Thymus (tissue), 11 donors: ENCODE results near the gene KIF22. TPM values are rescaled to one million over a fixed set of nuclear protein-coding genes. Genes with fewer than 3 reads are reported as not detected.

ENCODE experiments used
- DNase-seq, 9 donors: peaks; one replicate each; pipeline ENCODE4 v3.0.0-alpha.2; 2013; ENCODE audit warnings: low spot score in 9 of 9, low read depth in 6 of 9, missing footprints in 1 of 9
- H3K27ac ChIP-seq, 2 donors: one replicate each; pipeline ENCODE4 v1.5.1; 2013; ENCODE audit warnings: control low read depth in 1 of 2, low read depth in 1 of 2, low read length in 1 of 2, mild to moderate bottlenecking in 1 of 2, moderate library complexity in 1 of 2
- H3K27me3 ChIP-seq, 2 donors: one replicate each; pipeline ENCODE4 v1.5.1; 2013; ENCODE audit warnings: low read length in 1 of 2; ENCODE audit not compliant: control insufficient read depth in 2 of 2, insufficient read depth in 1 of 2
- H3K36me3 ChIP-seq, 2 donors: one replicate each; pipeline ENCODE4 v1.5.1; 2013; ENCODE audit warnings: low read length in 1 of 2, mild to moderate bottlenecking in 1 of 2, moderate library complexity in 1 of 2; ENCODE audit not compliant: control insufficient read depth in 2 of 2, insufficient read depth in 2 of 2
- H3K4me1 ChIP-seq, 2 donors: one replicate each; pipeline ENCODE4 v1.5.1; 2013; ENCODE audit warnings: low read length in 2 of 2; ENCODE audit not compliant: control insufficient read depth in 2 of 2, insufficient read depth in 2 of 2
- H3K4me3 ChIP-seq, 2 donors: one replicate each; pipeline ENCODE4 v1.5.1; 2013; ENCODE audit warnings: low read length in 2 of 2, control low read depth in 1 of 2, mild to moderate bottlenecking in 1 of 2
- H3K9me3 ChIP-seq, 2 donors: one replicate each; pipeline ENCODE4 v1.5.1; 2013; ENCODE audit warnings: low read length in 1 of 2, mild to moderate bottlenecking in 1 of 2; ENCODE audit not compliant: control insufficient read depth in 2 of 2, insufficient read depth in 1 of 2
- whole genome bisulfite sequencing: extraction: QIAGEN DNeasy Blood & Tissue Kit; methylation state at CpG from one replicate; pipeline ENCODE4 v1.1.7; 2013; 5-methylcytosine and 5-hydroxymethylcytosine counted together
- polyA plus RNA-seq: library from polyadenylated mRNA; stranded (reverse); fragments of 200-250 nt; gene quantifications from one replicate; pipeline ENCODE4 v1.2.3, GENCODE V29; 2013
- total RNA-seq: library from RNA; stranded (reverse); fragments of 120-200 nt; gene quantifications from one replicate; pipeline ENCODE4 v1.2.4, GENCODE V29; 2013
- donor health status: healthy.

KIF22 gene
- total and polyA plus RNA-seq, 2 donors: 82.5 to 105 TPM

DNA sequence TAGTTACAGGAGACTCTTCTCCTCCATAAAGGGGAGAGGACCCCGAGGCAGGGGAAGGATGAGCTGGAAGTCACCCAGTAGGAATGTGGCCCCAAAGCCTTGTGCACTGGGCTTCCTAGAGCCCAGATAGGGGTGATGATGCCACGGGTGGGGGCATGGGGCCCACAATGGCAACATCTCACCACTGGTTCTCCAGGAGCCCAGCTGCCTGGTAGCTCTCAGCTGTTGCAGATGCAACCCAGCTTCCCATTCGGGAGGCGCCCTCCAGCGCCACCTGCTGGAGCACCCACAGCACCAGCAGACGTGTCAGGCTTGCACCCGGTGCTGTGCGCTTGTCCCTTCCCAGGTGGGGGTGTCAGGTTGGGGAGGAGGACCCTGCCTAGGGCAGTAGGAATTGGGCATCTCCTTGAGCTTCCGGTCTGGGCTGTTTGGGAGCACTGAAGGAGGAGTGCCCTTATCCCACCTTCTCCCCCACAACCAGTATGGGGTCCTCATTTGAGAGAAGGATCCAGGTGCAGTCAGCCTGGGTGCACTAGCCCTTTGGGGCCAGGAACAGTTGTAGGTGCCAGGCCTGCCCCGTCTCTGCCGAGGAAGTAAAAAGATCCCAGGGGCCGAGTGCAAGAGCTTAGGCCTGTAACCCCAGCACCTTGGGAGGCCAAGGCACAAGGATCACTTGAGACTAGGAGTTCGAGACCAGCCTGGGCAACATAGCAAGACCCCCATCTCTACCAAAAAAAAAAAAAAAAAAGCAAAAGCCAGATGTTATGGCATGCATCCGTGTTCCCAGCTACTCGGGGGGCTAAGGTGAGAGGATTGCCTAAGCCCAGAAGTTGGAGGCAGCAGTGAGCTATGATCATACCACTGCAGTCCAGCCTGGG, 58.1 kb downstream of the KIF22 start:
- WGBS: 54% methylated on average over 15 of the region's 15 CpGs
- peaks cover 3 to 12% of the 10 kb centered on the region in 2 donors for H3K4me1 ChIP-seq
- peak; percentile 59 to 91 (median 81) for DNase-seq
- no peaks in the 10 kb centered on the region for H3K27me3 ChIP-seq
- peaks cover 22 to 27% of the 10 kb centered on the region in 2 donors for H3K36me3 ChIP-seq
- H3K27ac ChIP-seq: no peak overlapping the region
- no peak overlapping the region for H3K4me3 ChIP-seq
- H3K9me3 ChIP-seq: no peaks in the 10 kb centered on the region

DNA sequence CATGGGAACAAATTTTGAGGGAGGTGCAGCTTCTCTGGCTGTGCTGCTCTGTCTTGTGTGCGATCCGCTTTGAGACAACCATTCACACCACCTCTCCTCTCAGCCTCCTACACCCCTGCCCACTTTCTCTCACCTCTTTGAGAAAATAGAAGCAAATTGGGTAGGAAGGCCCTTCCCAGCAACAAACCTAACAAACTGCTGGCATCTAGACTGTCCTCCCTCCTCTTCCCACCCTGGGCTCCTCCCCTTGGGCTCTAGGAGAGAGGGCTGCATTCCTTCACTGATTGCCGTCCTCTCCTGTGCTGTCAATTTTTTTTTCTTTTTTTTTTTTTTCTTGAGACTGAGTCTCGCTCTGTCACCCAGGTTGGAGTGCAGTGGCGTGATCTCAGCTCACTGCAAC, 59.0 kb downstream of the KIF22 start:
- Histone ChIP-seq H3K9me3 (no peaks in the 10 kb centered on the region), H3K27me3 (no peaks in the 10 kb centered on the region), H3K27ac (no peak overlapping the region), H3K36me3 (peaks cover 18 to 26% of the 10 kb centered on the region in 2 donors), H3K4me1 (peaks cover 3 to 12% of the 10 kb centered on the region in 2 donors), H3K4me3 (no peak overlapping the region)
- 97% methylated on average over 5 of the region's 5 CpGs for WGBS
- DNase-seq: no peak

DNA sequence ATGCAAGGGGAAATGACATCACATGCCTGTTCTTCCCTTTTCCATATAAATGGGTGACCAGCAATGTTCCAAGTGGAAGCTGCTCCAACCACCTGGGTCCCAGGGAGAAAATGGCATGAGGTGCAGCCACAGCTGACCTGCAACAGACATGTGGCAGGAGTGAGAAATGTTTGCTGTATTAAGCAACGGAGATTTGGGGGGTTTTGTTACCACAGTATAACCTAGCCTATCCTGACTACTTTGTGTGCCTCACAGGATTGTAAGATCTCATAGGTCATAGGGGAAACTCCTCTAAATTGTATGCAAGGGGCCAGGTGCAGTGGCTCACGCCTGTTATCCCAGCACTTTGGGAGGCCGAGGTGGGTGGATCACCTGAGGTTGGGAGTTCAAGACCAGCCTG, 60.4 kb downstream of the KIF22 start:
- H3K4me1 ChIP-seq: peaks cover 3 to 17% of the 10 kb centered on the region in 2 donors
- H3K27me3 ChIP-seq: no peaks in the 10 kb centered on the region
- no peak overlapping the region for H3K4me3 ChIP-seq
- no peaks in the 10 kb centered on the region for H3K9me3 ChIP-seq
- no peak for DNase-seq
- WGBS: 94% methylated on average over 3 of the region's 3 CpGs
- peaks cover 12 to 13% of the 10 kb centered on the region in 2 donors for H3K36me3 ChIP-seq
- H3K27ac ChIP-seq: no peak overlapping the region

DNA sequence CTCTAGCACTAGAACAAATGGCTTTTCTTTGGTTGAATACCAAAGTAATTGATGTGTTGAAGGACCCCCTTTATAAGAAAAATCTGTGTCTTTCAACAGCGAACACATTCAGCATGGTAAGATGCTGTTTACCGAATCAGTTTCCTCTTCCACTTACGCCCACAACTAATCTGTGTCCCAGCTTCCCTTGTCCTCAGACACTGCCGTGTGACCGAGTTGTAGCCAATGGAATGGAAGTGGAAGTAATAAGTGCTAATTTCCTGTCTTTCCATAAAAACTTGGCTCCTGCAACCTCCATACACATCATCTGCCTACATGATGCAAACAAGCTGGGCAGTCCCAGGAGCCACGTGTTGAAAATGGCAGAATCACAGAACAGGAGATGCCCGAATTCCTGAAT, 62.1 kb downstream of the KIF22 start:
- WGBS: 77% methylated on average over 7 of the region's 7 CpGs
- no peak overlapping the region for H3K27ac ChIP-seq
- DNase-seq: no peak
- H3K4me1 ChIP-seq: peaks cover 3 to 24% of the 10 kb centered on the region in 2 donors
- peaks cover 2% of the 10 kb centered on the region in 2 donors for H3K36me3 ChIP-seq
- no peaks in the 10 kb centered on the region for H3K27me3 ChIP-seq
- H3K4me3 ChIP-seq: no peak overlapping the region
- no peaks in the 10 kb centered on the region for H3K9me3 ChIP-seq

DNA sequence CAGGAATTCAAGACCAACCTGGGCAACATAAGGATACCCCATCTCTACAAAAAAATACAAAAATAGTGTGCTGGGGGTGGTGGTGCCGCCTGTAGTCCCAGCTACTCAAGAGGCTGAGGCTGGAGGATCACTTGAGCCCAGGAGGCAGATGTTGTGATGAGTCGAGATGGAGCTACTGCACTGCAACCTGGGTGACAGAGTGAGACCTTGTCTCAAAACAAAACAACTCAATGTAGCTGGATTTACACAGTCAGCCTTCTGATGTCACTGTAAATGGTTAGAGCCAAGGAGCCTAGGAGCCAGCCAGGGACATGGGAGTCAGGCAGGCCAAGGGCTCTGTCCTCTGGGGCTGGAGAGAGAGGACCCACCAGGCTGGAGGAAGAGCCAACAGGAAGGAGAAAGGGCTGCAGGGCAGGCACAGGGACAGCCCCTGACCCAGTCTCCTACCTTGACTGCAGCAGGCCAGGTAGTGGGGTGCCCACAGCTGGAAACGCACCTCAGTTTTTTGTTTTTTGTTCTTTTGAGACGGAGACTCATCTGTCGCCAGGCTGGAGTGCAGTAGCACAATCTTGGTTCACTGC, 64.1 kb downstream of the KIF22 start:
- no peak overlapping the region for H3K4me3 ChIP-seq
- peaks cover 0 to 12% of the 10 kb centered on the region in 2 donors for H3K4me1 ChIP-seq
- H3K27me3 ChIP-seq: no peaks in the 10 kb centered on the region
- no peak for DNase-seq
- no peaks in the 10 kb centered on the region for H3K9me3 ChIP-seq
- H3K36me3 ChIP-seq: peaks cover 15% of the 10 kb centered on the region in 2 donors
- WGBS: 95% methylated on average over 5 of the region's 5 CpGs
- H3K27ac ChIP-seq: no peak overlapping the region

Other genes starting within 250 kb of the KIF22 start
- 48.7 TPM for gene SPN, start 127.5 kb upstream of the KIF22 start, total RNA-seq
- gene SPN, start 127.5 kb upstream of the KIF22 start, polyA plus RNA-seq: 49.3 TPM
- gene QPRT, start 111.6 kb upstream of the KIF22 start, total RNA-seq: 16.9 TPM
- 8.6 TPM for gene QPRT, start 111.6 kb upstream of the KIF22 start, polyA plus RNA-seq
- gene C16orf54, start 44.8 kb upstream of the KIF22 start, total RNA-seq: 16.7 TPM
- 19.0 TPM for gene C16orf54, start 44.8 kb upstream of the KIF22 start, polyA plus RNA-seq
- gene ZG16, start 12.5 kb upstream of the KIF22 start, total RNA-seq: 0.09 TPM
- 0.27 TPM for gene ZG16, start 12.5 kb upstream of the KIF22 start, polyA plus RNA-seq
- gene MAZ, start 15.8 kb downstream of the KIF22 start, total RNA-seq: 192 TPM
- 178 TPM for gene MAZ, start 15.8 kb downstream of the KIF22 start, polyA plus RNA-seq
- gene PRRT2, start 21.4 kb downstream of the KIF22 start, total RNA-seq: 0.85 TPM
- 1.0 TPM for gene PRRT2, start 21.4 kb downstream of the KIF22 start, polyA plus RNA-seq
- 44.4 TPM for gene PAGR1, start 25.4 kb downstream of the KIF22 start, total RNA-seq
- 36.0 TPM for gene PAGR1, start 25.4 kb downstream of the KIF22 start, polyA plus RNA-seq
- 49.0 TPM for gene MVP, start 29.7 kb downstream of the KIF22 start, total RNA-seq
- gene MVP, start 29.7 kb downstream of the KIF22 start, polyA plus RNA-seq: 165 TPM
- gene CDIPT, start 72.5 kb downstream of the KIF22 start, total RNA-seq: 44.1 TPM
- 73.3 TPM for gene CDIPT, start 72.5 kb downstream of the KIF22 start, polyA plus RNA-seq
- gene SEZ6L2, start 108.8 kb downstream of the KIF22 start, total RNA-seq: 0.66 TPM
- gene SEZ6L2, start 108.8 kb downstream of the KIF22 start, polyA plus RNA-seq: 0.98 TPM
- gene ASPHD1, start 109.7 kb downstream of the KIF22 start, total RNA-seq: 0.09 TPM
- gene ASPHD1, start 109.7 kb downstream of the KIF22 start, polyA plus RNA-seq: 0.46 TPM
- 4.4 TPM for gene KCTD13, start 135.5 kb downstream of the KIF22 start, total RNA-seq
- 16.9 TPM for gene KCTD13, start 135.5 kb downstream of the KIF22 start, polyA plus RNA-seq
- gene TMEM219, start 171.3 kb downstream of the KIF22 start, total RNA-seq: 61.4 TPM
- gene TMEM219, start 171.3 kb downstream of the KIF22 start, polyA plus RNA-seq: 155 TPM
- gene TAOK2, start 183.1 kb downstream of the KIF22 start, total RNA-seq: 18.5 TPM
- gene TAOK2, start 183.1 kb downstream of the KIF22 start, polyA plus RNA-seq: 28.7 TPM
- 19.9 TPM for gene HIRIP3, start 204.9 kb downstream of the KIF22 start, total RNA-seq
- gene HIRIP3, start 204.9 kb downstream of the KIF22 start, polyA plus RNA-seq: 14.8 TPM
- gene INO80E, start 205.5 kb downstream of the KIF22 start, total RNA-seq: 48.1 TPM
- gene INO80E, start 205.5 kb downstream of the KIF22 start, polyA plus RNA-seq: 84.5 TPM
- 0.24 TPM for gene DOC2A, start 220.3 kb downstream of the KIF22 start, total RNA-seq
- gene DOC2A, start 220.3 kb downstream of the KIF22 start, polyA plus RNA-seq: 1.3 TPM
- gene C16orf92, start 232.4 kb downstream of the KIF22 start, total RNA-seq: not detected
- not detected for gene C16orf92, start 232.4 kb downstream of the KIF22 start, polyA plus RNA-seq
- 0.24 TPM for gene TLCD3B, start 240.5 kb downstream of the KIF22 start, total RNA-seq
- 0.68 TPM for gene TLCD3B, start 240.5 kb downstream of the KIF22 start, polyA plus RNA-seq